Smooth muscle cell (in vitro differentiated cells): ENCODE data around the gene NF1. TPM values are rescaled to one million over a fixed set of nuclear protein-coding genes. Genes with fewer than 3 reads are reported as not detected.

Source experiments
- DNase-seq: peaks from one replicate; lab custom pipeline; 2025; ENCODE audit not compliant: unreplicated experiment; lab: John Stamatoyannopoulos, UW
- H2AFZ ChIP-seq: fragments of 200-600 bp; sonication (generic); 2 replicates; pipeline ENCODE4 v1.6.0; 2016; ENCODE audit warnings: antibody characterized with exemption, low read depth, mild to moderate bottlenecking
- H3F3A ChIP-seq: fragments of 200-600 bp; sonication (generic); 2 replicates; pipeline ENCODE4 v1.6.0; 2017; ENCODE audit warnings: antibody characterized with exemption, low read depth
- H3K27ac ChIP-seq: fragments of 200-600 bp; sonication (generic); 2 replicates; pipeline ENCODE4 v1.5.1; 2016; ENCODE audit warnings: low read depth, mild to moderate bottlenecking
- H3K27me3 ChIP-seq: fragments of 200-600 bp; sonication (generic); 2 replicates; pipeline ENCODE4 v1.6.1; 2016; ENCODE audit warnings: low read depth, mild to moderate bottlenecking
- H3K36me3 ChIP-seq: fragments of 200-600 bp; sonication (generic); 2 replicates; pipeline ENCODE4 v1.5.1; 2016; ENCODE audit warnings: low read depth
- H3K4me1 ChIP-seq: fragments of 200-600 bp; sonication (generic); 2 replicates; pipeline ENCODE4 v1.5.1; 2016; ENCODE audit warnings: low read depth
- H3K4me2 ChIP-seq: fragments of 200-600 bp; sonication (generic); 2 replicates; pipeline ENCODE4 v1.6.0; 2016; ENCODE audit warnings: mild to moderate bottlenecking
- H3K4me3 ChIP-seq: fragments of 200-600 bp; sonication (generic); 2 replicates; pipeline ENCODE4 v1.5.1; 2016; ENCODE audit warnings: mild to moderate bottlenecking
- H3K79me2 ChIP-seq: fragments of 200-600 bp; sonication (generic); 2 replicates; pipeline ENCODE4 v1.6.0; 2016; ENCODE audit warnings: low read depth, mild to moderate bottlenecking
- H3K9ac ChIP-seq: fragments of 200-600 bp; sonication (generic); 2 replicates; pipeline ENCODE4 v1.6.0; 2016; ENCODE audit warnings: low read depth
- H3K9me3 ChIP-seq: fragments of 200-600 bp; sonication (generic); replicated peaks from 2 replicates; pipeline ENCODE4 v1.5.1; 2016; ENCODE audit warnings: low read depth
- H4K20me1 ChIP-seq: fragments of 200-600 bp; sonication (generic); 2 replicates; pipeline ENCODE4 v1.6.0; 2016; ENCODE audit warnings: low read depth
- WGBS: methylation state at CpG from one replicate; pipeline ENCODE4 v1.1.7; 2016; ENCODE audit warnings: low lambda C conversion rate; 5-methylcytosine and 5-hydroxymethylcytosine counted together
- polyA plus RNA-seq: library from polyadenylated mRNA; unstranded; fragments of >200 nt; fragmentation: Nextera tagmentation; extraction: Ambion mirVana; gene quantifications from 2 replicates; pipeline ENCODE4 v1.2.1, GENCODE V29; 2016
- total RNA-seq: library from RNA; depleted of rRNA; stranded (reverse); fragments of >200 nt; gene quantifications from 2 replicates; pipeline ENCODE4 v1.2.3, GENCODE V29; 2014
- TF ChIP-seq, protein P1 (sequence below): fragments of 200-600 bp; sonication (generic); IDR thresholded peaks from 2 replicates; pipeline ENCODE4 v1.5.1; 2017; ENCODE audit warnings: borderline replicate concordance, mild to moderate bottlenecking, antibody characterized with exemption; ENCODE audit not compliant: insufficient read depth, poor library complexity, severe bottlenecking

NF1 gene
- total and polyA plus RNA-seq, 2 experiments from 2014 or later = 7.6 to 74.3 TPM

DNA sequence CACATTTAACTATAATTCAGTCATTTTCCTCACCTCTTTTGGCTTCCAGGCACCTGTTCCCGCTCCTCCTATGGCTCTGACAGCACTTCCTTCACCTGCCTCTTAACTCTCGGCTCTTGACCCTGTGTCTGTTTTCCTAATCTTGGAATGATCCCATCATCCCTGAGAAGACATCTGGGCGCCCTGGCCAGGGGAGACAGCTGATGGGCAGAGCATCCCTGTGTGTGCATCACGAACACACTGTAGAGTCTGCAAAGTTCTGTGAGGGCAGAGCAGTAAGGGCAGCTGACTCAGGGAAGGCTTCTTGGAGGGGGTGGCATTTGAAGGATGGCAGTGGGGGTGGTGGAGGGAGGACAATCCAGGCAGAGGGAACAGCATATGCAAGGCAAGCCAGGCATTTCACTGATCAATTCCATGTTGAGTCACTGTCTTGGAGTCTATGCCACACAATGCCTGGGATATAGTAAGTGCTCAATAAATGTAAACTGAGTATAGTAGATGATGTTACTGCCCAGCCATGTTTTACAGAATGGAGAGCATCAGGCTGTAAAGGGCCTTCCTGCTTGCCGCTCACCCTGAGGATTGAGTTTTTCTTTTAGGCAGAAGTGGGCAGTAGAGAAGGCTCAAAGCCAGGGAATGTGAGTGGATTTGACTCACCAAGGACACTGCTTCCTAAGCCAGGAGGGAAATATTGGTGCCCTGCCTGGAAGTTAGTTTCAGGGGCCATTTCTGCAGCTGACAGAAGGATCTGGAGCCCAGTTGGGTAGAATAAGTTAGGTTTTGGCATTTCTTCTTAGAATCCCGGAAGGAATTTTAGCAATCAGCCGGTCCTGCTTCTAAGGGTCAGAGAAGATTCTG lies 290.9 kb downstream of the NF1 start:
- H2AFZ ChIP-seq = no peak overlapping the region
- no peaks in the 10 kb centered on the region for H3K9me3 ChIP-seq
- no peak overlapping the region for H3K9ac ChIP-seq
- H3K4me3 ChIP-seq = no peak overlapping the region
- no peaks in the 10 kb centered on the region for H4K20me1 ChIP-seq
- no peak overlapping the region for H3K27ac ChIP-seq
- WGBS = 94% methylated on average over 7 of the region's 7 CpGs
- H3F3A ChIP-seq = no peaks in the 10 kb centered on the region
- no peaks in the 10 kb centered on the region for H3K79me2 ChIP-seq
- peaks cover 13% of the 10 kb centered on the region for H3K27me3 ChIP-seq
- DNase-seq = no peak
- TF ChIP-seq, protein P1, sequence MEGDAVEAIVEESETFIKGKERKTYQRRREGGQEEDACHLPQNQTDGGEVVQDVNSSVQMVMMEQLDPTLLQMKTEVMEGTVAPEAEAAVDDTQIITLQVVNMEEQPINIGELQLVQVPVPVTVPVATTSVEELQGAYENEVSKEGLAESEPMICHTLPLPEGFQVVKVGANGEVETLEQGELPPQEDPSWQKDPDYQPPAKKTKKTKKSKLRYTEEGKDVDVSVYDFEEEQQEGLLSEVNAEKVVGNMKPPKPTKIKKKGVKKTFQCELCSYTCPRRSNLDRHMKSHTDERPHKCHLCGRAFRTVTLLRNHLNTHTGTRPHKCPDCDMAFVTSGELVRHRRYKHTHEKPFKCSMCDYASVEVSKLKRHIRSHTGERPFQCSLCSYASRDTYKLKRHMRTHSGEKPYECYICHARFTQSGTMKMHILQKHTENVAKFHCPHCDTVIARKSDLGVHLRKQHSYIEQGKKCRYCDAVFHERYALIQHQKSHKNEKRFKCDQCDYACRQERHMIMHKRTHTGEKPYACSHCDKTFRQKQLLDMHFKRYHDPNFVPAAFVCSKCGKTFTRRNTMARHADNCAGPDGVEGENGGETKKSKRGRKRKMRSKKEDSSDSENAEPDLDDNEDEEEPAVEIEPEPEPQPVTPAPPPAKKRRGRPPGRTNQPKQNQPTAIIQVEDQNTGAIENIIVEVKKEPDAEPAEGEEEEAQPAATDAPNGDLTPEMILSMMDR = no peak
- H3K4me1 ChIP-seq = no peaks in the 10 kb centered on the region
- no peaks in the 10 kb centered on the region for H3K36me3 ChIP-seq
- no peak overlapping the region for H3K4me2 ChIP-seq

DNA sequence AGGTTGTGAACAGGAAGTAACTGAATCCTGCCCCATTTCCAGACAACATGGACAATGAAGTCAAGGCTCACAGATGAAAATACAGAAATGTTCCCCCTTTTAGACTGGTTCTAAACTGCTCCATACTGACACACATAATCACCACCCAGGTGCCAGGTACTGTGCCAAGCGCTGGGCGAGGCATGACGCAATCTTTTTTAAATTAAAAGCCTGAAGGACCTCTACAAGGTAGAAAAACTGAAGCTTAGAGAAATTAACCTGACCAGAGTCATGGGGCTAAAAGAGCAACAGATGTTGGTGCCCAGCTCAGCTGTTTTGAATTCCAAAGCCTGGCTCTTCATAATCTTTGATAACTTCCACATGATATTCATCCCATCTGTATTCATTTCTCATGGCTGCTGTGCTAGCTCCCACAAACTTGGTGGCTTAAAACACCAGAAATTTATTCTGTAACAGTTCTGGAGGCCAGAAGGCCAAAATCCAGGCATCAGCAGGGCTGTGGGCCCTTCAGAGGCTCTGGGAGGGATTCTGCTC lies 291.8 kb downstream of the NF1 start:
- H2AFZ ChIP-seq = no peak overlapping the region
- WGBS = 99% methylated on average over 3 of the region's 3 CpGs
- TF ChIP-seq, protein P1 = no peak

DNA sequence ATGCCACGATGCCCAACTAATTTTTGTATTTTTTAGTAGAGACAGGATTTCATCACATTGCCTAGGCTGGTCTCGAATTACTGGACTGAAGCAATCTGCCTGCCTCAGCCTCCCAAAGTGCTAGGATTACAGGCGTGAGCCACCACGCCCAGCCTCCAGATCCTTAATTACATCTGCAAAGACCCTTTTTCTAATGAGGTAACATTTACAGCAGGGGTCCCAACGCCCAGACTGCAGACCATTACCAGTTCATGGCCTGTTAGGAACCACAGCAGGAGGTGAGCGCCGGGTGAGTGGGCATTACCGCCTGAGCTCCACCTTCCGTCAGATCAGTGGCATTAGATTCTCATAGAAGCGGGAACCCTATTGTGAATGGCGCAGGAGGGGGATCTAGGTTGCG lies 292.7 kb downstream of the NF1 start:
- H3K4me1 ChIP-seq = no peaks in the 10 kb centered on the region
- peaks cover 25% of the 10 kb centered on the region for H3K27me3 ChIP-seq
- WGBS = 89% methylated on average over 12 of the region's 12 CpGs
- H3K4me2 ChIP-seq = no peak overlapping the region
- DNase-seq = no peak
- H2AFZ ChIP-seq = no peak overlapping the region
- H4K20me1 ChIP-seq = no peaks in the 10 kb centered on the region
- H3K27ac ChIP-seq = no peak overlapping the region
- no peaks in the 10 kb centered on the region for H3K9me3 ChIP-seq
- H3K79me2 ChIP-seq = no peaks in the 10 kb centered on the region
- no peak overlapping the region for H3K4me3 ChIP-seq
- H3K36me3 ChIP-seq = no peaks in the 10 kb centered on the region
- H3F3A ChIP-seq = no peaks in the 10 kb centered on the region
- TF ChIP-seq, protein P1 = no peak
- H3K9ac ChIP-seq = no peak overlapping the region

More for the DNA sequence above, 291.8 kb downstream of the NF1 start:
- no peaks in the 10 kb centered on the region for H3K4me1 ChIP-seq
- no peaks in the 10 kb centered on the region for H3K79me2 ChIP-seq
- H3K4me3 ChIP-seq = no peak overlapping the region
- no peaks in the 10 kb centered on the region for H3F3A ChIP-seq
- H3K9ac ChIP-seq = no peak overlapping the region
- no peak for DNase-seq
- H3K27ac ChIP-seq = no peak overlapping the region
- H3K4me2 ChIP-seq = no peak overlapping the region
- H4K20me1 ChIP-seq = no peaks in the 10 kb centered on the region
- peaks cover 18% of the 10 kb centered on the region for H3K27me3 ChIP-seq
- no peaks in the 10 kb centered on the region for H3K36me3 ChIP-seq
- no peaks in the 10 kb centered on the region for H3K9me3 ChIP-seq

DNA sequence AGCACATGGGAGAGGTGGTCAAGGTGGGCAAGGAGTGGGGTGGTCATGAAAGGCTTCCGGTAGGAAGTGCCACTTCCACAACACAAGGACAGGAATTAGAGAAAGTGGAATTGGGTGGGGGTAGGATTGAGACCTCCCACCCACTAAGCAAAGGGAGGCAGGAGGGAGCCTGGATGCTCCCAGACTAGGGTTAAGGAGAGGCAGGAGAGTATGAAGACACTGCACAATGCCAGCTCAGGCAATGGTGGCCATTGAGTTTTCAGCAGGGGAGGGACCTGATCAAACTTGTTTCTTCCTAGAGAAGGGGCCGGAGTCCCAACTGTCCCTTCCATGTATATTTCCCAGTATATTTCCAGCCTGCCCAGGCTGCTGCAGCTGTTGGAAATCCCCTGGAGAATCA lies 293.6 kb downstream of the NF1 start:
- Histone ChIP-seq H3K9ac (no peak overlapping the region), H3K9me3 (no peaks in the 10 kb centered on the region), H3F3A (no peaks in the 10 kb centered on the region), H3K27ac (no peak overlapping the region), H3K79me2 (no peaks in the 10 kb centered on the region), H4K20me1 (no peaks in the 10 kb centered on the region), H3K36me3 (no peaks in the 10 kb centered on the region), H2AFZ (no peak overlapping the region), H3K27me3 (peaks cover 34% of the 10 kb centered on the region), H3K4me1 (no peaks in the 10 kb centered on the region), H3K4me3 (no peak overlapping the region), H3K4me2 (no peak overlapping the region)
- TF ChIP-seq, protein P1 = no peak
- no peak for DNase-seq
- 97% methylated on average over 2 of the region's 2 CpGs for WGBS
